Stimulated activated CD4-positive, alpha-beta T cell treated with anti-CD3 and anti-CD28 coated beads, Interleukin-2, amount 100 ng/mL, for 4 hours (primary cell): ENCODE data around the gene SIL1.
"Not testable (repeated sequence)": the region's sequence is repeated elsewhere in the genome, so short reads cannot be mapped to it uniquely, and the experiment has no call there.

Experiments used
- DNase-seq: peaks from one replicate; pipeline ENCODE4 v3.0.0-alpha.2; 2020; ENCODE audit warnings: low read depth

SIL1 gene

GRCh38 chr5:139108063-139108824 lies 89.9 kb downstream of the SIL1 start:
- no peak for DNase-seq

GRCh38 chr5:139105621-139106071 lies 92.5 kb downstream of the SIL1 start:
- DNase-seq: no peak

DNA sequence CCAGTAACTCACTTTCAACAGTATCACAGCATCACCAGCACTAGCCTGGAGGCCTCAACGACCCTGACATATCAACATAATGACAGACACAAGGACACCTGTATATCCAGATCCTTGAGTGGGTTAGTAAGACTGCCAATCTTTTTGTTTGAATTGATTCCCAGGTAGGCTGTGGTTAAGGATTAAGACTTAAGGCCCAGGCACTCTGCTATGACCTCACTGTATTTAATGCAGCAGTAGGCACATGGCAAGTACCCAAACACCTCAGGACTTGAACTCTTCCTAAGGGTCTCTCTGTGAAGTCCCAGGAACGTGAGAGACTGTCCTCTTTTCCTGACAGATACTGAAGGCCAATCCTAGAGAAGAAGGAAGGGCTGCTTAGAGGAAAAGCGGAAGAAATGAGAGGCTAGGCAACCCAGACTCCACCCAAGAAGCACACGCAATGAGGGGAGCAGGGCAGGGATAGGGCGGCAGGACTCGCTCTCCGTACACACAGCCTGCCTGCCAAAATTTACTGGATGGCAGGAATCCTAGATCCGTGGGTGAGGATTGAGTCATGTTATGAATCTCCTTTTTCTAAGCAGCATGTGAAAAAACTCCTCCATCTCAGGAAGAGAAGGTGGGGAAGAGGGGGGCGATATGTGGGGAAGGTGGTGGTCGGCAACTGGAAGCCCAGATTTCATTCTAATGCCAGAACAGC lies 93.4 kb downstream of the SIL1 start:
- DNase-seq: no peak

DNA sequence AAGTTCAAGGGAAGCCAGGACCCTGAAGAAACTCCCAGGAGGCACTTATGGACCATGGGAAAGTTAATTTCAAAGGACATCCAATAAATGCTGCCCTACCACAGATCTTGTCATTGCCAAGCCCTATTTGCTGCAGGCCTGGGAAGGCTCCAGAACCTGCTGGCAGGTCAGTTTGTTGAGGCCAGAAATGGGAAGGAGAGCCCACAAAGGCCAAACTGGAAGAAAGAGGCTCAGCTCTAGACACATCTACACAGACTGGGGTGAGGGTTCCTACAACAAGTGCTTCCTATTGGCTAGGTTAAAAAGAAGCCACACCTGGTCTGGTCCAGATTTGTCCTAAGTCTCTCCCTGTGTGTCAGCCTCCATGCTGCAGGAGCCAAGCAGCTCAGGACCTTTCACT lies 94.4 kb downstream of the SIL1 start:
- DNase-seq: no peak

GRCh38 chr5:139100825-139101224 lies 97.3 kb downstream of the SIL1 start:
- no peak for DNase-seq

GRCh38 chr5:139094154-139095131 lies 103.7 kb downstream of the SIL1 start:
- no peak for DNase-seq

DNA sequence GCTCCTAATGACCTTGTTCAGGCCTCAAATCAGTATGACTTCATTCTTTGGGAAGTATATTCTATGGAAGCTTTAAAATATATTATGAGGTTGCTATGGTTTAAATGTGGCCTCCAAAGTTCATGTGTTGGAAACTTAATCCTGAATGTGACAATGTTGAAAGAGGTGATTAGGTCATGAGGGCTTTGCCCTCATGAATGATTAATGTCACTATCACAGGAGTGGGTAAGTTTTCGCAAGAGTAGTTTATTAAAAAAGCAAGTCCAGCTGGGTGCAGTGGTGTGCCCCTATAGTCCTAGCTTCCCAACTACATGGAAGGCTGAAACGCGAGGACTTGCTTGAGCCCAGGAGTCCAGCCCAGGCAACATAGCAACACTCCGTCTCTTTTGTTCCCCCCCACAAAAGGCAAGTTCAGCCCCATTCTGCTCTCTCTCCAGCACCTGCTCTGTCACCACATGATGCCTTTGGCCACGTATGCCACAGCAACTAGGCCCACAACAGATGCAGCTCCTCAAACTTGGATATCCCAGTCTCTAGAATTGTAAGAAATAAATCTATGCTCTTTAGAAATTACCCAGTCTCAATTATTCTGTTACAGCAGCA lies 105.3 kb downstream of the SIL1 start:
- no peak for DNase-seq

DNA sequence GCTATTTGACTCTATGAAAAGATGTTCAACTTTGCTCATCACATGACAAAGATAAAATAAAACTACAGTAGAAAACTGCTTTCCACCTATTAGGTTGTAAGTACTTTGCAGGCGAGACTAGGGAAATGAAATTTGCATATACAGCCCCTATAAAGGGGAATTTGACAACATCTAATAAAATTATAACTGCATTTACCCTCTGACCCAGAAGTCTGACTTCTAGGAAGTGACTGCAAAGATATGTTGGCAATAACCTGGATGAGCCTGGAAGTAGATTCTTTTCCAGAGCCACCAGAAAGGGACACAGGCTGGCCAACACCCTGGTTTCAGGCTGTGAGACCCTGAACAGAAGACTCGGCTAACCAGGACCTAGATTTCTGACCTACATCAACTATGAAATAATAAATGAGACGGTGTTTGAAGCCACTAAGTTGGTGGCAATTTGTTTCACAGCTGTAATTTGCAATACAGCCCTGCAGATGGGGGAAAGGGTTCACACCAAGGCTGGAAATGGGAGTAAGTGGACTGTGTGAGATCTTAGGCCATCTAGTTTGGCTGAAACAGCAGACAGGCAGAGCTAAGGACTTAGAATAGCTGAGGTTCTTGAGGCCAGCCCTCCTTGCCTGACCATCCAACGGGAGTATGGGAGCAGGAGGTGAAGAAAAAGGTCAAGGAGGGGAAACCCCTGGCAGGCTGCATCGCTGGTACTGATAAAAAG lies 106.6 kb downstream of the SIL1 start:
- no peak for DNase-seq

- DNase-seq: no peak
These were observed 107.6 kb downstream of the SIL1 start for GRCh38 chr5:139090581-139090980.

DNA sequence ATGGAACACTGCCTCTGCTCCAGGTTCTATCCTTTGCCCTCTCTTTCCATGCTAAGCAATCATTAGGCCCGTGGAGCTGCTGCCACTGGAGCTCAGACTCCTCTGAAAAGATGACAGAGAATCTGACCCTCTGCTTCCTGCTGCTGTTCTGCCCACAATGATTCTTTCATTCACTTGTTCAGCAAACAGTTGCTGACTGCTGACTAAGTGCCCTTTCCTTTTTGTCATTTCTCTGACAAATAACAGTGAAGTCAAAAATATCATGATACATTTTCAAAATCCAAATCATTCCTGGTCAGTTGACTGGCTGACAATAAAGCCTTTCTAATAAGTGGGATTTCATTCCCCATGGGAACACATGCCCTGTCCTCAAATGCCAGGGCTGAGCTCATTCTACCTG lies 110.1 kb downstream of the SIL1 start:
- DNase-seq: no peak

GRCh38 chr5:139082813-139083498 lies 115.2 kb downstream of the SIL1 start:
- no peak for DNase-seq

DNA sequence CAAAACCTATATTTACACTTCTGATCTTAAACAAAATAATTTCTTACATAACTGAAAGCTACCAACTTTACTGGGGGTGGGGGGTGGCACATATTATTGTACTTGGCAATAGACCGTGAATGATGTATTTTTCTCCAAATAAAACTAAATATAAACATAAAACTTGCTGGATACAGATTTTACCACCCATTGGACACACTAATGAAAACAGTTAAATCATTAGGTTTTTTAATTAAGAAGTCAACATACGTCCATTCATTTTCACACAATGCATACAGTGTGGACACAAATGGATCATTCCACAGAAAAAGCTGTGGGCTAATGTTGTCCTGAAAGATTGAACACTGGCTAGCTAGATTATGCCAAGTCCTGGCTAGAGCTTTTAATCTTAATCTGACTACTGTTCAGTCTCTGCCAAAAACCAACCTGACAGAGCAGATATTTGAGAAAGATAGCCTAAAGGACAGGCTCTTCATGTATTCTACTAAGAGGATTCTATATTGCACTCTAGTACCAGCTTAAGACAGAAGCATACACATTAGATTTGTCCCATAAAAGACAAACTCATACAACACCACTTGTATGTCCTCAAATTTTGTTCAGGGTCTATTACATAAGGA lies 118.1 kb downstream of the SIL1 start:
- no peak for DNase-seq

GRCh38 chr5:139079225-139079990 lies 118.8 kb downstream of the SIL1 start:
- no peak for DNase-seq

- DNase-seq: no peak
These were observed 119.8 kb downstream of the SIL1 start for GRCh38 chr5:139078345-139078744.

DNA sequence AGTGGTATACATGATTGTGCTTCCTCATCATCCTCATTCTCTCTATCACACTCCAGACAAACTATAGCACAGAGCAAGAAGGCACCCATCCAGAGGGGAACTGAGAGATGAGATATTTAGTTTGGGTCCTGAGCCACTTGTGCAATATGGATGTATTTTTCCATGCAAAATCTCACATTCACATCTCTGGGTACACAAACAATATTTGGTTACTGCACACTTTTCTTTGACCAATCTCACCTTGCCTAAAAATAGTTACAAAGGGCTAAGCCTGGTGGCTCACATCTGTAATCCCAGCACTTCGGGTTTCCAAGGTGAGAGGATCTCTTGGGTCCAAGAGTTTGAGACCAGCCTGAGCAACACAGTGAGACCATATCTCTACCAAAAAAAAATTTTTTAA lies 120.3 kb downstream of the SIL1 start:
- DNase-seq: no peak

DNA sequence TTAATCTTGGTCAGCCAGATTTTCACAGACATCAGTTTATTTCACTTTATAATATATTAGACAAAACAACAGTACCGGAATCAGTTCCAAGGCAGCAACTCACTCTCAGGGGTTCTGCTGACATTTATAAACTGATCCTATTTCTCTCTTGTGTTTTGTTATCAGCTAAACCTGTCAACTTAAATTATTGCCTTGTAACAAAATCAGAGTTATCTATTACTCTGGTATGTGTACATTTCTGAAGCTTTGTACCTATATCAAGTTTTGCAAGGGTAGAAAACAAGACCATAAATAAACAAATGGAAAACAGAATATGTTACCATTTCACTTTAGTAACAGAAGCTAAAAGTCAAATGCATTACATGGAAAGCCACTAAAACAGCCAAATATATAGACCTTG lies 122.1 kb downstream of the SIL1 start:
- no peak for DNase-seq

- DNase-seq: no peak
These were observed 122.8 kb downstream of the SIL1 start for GRCh38 chr5:139075066-139076050.

DNA sequence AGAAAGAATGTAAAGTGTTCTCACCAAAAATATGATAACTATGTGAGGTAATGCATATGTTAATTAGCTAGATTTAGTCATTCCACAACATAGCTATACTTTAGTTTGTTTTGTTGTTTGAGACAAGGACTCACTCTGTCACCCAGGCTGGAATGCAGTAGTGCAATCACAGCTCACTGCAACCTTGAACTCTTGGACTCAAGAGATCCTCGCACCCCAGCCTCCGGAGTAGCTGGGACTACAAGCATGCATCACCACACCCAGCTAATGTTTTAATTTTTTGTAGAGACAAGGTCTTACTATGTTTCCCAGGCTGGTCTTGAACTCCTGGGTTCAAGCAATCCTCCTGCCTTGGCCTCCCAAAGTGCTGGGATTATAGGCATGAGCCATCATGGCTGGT lies 124.2 kb downstream of the SIL1 start:
- DNase-seq: not testable (repeated sequence)
